Stimulated activated CD8-positive, alpha-beta memory T cell treated with anti-CD3 and anti-CD28 coated beads, Interleukin-4, amount 100 ng/mL, for 4 hours (primary cell): Measurements from ENCODE around the gene SPPL2B.
A peak's percentile ranks its signal among the peaks of the same experiment; 100 is the strongest.
"Not testable (repeated sequence)": the region's sequence is repeated elsewhere in the genome, so short reads cannot be mapped to it uniquely, and the experiment has no call there.

Experiments used
- DNase-seq, 2 donors: peaks; one replicate each; pipeline ENCODE4 v3.0.0-alpha.2; 2020; ENCODE audit warnings: low read depth in 2 of 2, low spot score in 1 of 2

Gene SPPL2B

DNA sequence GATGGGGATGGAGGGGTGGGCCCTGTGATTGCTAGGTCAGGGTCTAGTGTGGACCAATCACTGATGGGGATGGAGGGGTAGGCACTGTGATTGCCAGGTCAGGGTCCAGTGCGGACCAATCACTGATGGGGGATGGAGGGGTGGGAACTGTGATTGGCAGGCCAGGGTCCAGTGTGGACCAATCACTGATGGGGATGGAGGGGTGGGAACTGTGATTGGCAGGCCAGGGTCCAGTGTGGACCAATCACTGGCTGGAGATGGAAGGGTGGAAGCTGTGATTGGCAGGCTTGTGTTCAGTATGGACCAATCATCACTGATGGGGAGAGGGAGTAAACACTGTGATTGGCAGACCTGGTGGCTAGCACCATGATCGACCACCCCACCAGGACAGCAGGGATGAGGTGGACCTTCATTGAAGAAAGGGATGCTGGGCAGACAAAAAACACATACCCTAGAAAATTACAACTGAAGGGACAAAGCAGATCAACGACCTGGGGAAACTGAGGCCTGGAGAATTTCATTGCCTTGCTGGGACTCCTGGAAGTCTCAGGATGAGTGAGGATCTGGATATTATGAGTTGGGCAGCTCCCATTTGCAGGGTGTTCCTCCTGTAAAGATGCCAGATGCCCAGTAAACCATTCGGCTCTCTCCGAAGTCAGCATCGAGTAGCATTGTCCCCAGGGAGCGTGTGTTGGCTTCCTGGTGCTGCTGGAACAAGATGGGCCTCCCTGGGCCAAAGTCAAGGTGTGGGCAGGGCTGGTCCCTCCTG is 47.1 kb downstream of the SPPL2B start:
- no peak for DNase-seq

- DNase-seq: no peak
These were observed 48.5 kb downstream of the SPPL2B start for GRCh38 chr19:2376784-2377519.

- DNase-seq: no peak
These were observed 52.1 kb downstream of the SPPL2B start for GRCh38 chr19:2380567-2380966.

DNA sequence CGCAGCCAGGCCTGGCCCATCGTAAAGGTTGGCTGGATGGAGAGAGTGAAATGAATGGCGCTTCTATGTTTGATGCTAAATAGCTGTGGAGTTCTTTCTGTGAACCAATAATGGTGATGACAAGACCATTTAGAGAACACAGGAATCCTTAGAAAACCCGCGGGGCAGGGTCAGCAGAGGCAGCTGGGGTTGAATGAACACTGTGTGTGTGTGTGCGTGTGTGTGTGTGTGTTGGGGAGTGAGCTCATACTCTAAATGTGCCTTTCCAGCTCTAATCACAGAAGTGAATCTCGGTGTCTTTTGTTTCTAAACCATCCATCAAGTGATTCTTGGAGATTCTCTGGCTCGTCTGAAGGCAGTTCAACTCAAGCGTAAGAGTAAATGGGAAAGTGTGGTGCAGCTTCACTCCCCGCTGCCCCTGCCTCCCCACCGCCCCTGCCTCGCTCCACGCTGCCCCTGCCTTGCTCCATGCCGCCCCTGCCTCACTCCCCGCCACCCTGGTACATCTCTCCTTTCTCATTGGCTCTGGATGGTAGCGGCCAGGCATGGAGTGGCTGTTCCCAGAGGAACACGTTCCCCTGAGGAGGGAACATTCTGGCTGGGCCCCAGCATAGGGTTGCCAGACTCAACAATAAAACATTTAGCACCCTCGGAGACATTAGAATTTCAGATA is 52.8 kb downstream of the SPPL2B start:
- DNase-seq: no peak

GRCh38 chr19:2382530-2383222 is 54.2 kb downstream of the SPPL2B start:
- no peak for DNase-seq

- no peak for DNase-seq
These were observed 56.7 kb downstream of the SPPL2B start for GRCh38 chr19:2385053-2385721.

DNA sequence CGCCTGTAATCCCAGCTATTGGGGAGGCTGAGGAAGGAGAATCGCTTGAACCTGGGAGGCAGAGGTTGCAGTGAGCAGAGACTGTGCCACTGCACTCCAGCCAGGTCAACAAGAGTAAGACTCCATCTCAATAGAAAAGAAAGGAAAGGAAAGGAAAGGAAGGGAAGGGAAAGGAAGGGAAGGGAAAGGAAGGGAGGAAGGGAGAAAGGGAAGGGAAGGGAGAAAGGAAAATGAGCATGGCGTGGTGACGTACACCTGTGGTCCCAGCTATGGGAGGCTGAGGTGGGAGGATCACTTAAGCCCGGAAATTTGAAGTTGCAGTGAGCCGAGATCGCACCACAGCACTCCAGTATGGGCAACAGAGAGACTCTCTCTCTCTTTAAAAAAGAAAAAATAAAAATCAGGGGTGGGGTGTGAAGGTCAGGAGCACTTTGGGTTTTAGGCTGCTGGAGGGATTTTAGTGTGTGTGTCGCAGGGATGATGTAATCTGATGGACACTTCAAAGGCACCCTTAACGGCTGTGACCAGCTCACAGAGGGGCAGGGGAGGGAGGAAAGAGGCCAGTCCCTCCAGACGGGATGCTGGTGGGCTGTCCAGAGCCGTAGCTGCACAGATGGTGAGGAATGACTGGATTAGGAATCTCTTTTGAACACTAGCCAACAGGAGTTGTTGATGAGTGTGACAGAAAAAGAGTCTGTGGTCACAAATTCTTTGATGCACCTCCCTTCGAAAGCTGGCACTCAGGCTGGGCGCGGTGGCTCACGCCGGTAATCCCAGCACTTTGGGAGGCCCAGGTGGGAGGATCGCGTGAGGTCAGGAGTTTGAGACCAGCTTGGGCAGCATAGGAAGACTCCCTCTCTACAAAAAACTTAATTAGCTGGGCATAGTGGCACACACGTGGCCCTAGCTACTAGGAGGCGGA is 59.1 kb downstream of the SPPL2B start:
- DNase-seq: no peak

DNA sequence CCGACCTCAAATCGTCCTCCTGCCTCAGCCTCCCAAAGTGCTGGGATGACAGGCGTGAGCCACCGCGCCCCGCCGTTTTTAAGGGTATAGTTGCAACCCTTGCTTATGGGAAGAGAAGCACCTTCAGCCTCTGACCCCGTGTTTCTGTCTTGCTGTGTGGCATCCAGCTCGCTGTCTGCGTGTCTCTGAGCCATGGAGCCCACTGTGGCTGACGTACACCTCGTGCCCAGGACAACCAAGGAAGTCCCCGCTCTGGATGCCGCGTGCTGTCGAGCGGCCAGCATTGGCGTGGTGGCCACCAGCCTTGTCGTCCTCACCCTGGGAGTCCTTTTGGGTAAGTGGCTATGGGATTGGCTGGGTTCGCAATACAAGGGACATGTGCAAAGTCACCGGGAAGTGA is 61.1 kb downstream of the SPPL2B start:
- DNase-seq: no peak

DNA sequence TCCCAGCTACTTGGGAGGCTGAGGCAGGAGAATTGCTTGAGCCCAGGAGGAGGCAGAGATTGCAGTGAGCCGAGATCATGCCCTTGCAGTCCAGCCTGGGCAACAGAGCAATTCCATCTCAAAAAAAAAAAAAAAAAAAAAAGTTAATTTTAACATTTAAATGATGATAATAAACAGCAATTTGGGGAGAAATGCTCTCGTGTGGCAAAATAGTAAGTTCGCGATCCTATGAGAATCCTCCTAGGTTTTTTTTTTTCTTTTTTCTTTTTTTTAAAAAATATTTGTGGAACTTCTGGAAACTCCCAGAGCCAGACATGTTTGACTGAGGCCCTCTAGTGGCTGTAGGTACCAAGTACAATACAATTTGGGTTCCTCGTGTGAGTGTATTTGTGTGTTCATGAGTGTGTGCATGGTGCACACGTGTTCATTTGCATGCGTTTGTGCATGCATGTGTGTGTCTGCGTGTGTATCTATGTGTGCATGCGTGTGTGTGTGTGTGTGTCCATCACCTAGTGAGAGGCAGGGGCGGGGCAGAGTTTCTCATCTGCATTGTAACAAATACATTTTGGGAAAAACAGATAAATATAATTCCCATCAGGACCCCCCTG is 62.7 kb downstream of the SPPL2B start:
- DNase-seq: peak in 1 of 2 donors; percentile 4

DNA sequence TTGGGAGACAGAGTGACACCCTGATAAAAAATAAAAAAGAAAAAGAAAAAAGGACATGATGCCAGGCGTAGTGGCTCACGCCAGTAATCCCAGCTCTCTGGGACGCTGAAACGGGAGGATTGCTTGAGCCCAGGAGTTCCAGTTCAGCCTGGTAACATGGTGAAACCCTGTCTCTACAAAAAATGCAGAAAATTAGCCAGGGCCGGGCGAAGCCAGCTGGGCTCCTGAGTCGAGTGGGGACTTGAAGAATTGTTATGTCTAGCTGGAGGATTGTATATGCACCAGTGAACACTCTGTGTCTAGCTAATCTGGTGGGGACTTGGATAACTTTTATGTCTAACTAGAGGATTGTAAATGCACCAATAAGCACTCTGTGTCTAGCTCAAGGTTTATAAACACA is 63.9 kb downstream of the SPPL2B start:
- DNase-seq: no peak

- not testable (repeated sequence) for DNase-seq
These were observed 64.4 kb downstream of the SPPL2B start for GRCh38 chr19:2392899-2393298.

DNA sequence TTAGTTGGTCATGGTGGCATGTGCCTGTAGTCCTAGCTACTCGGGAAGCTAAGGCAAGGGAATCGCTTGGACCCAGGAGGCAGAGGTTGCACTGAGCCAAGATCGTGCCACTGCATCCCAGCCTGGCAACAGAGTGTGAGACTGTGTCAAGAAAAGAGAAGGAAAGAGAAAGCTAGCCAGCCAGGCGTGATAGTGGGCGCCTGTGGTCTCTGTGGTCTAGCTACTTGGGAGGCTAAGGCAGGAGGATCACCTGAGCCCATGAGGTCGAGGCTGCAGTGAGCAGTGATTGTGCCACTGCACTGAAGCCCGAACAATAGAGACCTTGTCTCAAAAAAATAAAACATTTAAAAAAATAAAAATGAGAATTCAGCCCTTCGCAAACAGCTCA is 65.6 kb downstream of the SPPL2B start:
- no peak for DNase-seq

DNA sequence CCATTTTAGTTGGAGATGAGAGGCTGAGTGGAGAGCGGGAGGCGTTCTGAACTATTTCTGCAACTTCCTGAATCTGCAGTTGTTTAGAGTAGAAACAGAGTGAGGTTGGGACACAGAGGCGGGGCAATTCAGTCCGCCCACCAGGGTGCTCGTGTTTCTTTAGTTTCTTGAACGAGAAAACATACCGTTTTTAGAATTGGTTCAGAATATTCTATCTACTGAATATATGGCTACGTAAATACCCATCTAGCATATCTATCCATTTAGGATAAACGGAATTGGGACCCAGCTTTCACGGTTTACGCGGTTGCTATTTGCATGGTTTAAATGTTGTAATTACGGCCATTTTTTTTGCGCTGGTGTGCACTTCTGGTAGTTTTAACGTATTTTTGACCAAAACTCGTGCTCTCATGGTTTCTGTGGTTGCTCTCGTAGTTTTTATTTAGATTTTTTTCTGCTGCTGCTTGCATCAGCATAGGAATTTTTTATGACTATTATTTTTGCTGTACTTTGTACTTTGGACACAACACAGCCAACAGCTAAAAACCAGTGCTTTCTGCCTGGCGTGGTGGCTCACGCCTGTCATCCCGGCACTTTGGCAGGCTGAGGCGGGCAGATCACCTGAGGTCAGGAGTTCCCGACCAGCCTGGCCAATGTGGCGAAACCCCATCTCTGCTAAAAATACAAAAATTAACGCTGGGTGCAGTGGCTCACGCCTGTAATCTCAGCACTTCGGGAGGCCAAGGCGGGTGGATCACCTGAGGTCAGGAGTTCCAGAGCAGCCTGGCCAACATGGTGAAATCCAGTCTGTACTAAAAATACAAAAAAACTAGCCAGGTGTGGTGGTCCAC is 66.2 kb downstream of the SPPL2B start:
- DNase-seq: no peak

DNA sequence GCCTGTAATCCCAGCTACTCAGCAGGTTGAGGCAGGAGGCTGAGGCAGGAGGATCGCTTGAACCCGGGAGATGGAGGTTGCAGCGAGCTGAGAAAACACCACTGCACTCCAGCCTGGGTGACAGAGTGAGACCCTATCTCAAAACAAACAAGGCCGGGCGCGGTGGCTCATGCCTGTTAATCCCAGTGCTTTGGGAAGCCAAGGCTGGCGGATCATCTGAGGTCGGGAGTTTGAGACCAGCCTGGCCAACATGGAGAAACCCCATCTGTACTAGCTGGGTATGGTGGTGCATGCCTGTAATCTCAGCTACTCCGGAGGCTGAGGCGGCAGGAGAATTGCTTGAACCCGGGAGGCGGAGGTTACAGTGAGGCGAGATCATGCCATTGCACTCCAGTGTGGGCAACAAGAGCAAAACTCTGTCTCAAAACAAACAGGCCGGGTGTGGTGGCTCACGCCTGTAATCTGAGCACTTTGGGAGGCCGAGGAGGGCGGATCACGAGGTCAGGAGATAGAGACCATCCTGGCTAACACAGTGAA is 66.9 kb downstream of the SPPL2B start:
- DNase-seq: not testable (repeated sequence)

DNA sequence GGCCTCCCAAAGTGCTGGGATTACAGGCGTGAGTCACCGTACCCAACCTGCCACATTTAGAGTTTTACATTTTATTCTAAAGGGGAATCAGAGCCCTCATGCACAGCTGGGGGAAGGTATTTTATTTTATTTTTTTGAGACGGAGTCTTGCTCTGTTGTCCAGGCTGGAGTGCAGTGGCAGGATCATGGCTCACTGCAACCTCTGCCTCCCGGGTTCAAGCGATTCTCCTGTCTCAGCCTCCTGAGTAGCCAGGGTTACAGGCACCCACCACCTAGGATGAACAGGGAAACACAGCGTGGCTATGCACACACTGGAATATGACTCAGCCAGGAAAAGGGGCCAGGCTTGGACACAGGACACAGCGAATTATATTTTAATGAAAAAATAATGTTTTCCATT is 68.7 kb downstream of the SPPL2B start:
- DNase-seq: not testable (repeated sequence)

DNA sequence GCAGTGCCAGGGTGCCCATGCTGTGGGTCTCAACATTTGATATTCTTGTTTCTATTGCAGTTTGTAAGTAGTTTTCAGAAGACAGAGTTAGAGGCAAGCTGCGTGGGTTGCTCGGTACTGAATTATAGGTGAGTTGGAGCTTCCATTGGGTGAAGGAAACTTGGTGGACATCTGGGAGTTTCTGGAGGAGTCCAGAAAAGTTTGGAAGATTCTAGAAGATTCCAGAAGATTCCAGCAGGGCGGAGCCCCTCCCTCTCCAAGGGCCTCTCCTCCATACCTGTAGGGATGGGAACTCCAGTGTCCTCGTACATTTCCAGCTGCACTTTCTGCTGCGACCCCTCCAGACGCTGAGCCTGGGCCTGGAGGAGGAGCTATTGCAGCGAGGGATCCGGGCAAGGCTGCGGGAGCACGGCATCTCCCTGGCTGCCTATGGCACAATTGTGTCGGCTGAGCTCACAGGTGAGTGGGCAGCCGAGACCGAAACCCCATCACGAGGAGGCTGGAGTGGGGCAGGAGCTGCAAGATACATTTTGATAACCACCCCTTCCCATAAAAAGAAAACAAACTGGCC is 70.3 kb downstream of the SPPL2B start:
- DNase-seq: no peak

GRCh38 chr19:2399582-2399981 is 71.1 kb downstream of the SPPL2B start:
- no peak for DNase-seq
